Spleen (tissue), 11 donors: ENCODE data around the gene RNF224. TPM values are rescaled to one million over a fixed set of nuclear protein-coding genes. Genes with fewer than 3 reads are reported as not detected.

ENCODE experiments used
- DNase-seq: peaks from one replicate; pipeline ENCODE4 v3.0.0-alpha.2; 2020
- H3K27ac ChIP-seq, 8 donors: fragments of 200-600 bp; sonication (generic) in 7 of 8; 1 replicate in 4 of 8; 2 replicates in 4 of 8; pipeline versions ENCODE4 v1.5.0 to v1.8.0; 2016 to 2021; ENCODE audit warnings: inconsistent platforms in 4 of 8, mild to moderate bottlenecking in 4 of 8, moderate library complexity in 1 of 8
- H3K27me3 ChIP-seq, 7 donors: fragments of 200-600 bp; sonication (generic) in 6 of 7; replicated peaks in 1 of 7; 1 replicate in 4 of 7; 2 replicates in 3 of 7; pipeline versions ENCODE4 v1.5.0 to v1.8.0; 2016 to 2021; ENCODE audit warnings: inconsistent platforms in 3 of 7, mild to moderate bottlenecking in 1 of 7
- H3K36me3 ChIP-seq, 6 donors: fragments of 200-600 bp; sonication (generic) in 5 of 6; 1 replicate in 4 of 6; 2 replicates in 2 of 6; pipeline versions ENCODE4 v1.5.0 to v1.8.0; 2016 to 2021; ENCODE audit warnings: inconsistent platforms in 2 of 6
- H3K4me1 ChIP-seq, 6 donors: fragments of 200-600 bp; sonication (generic) in 5 of 6; 1 replicate in 3 of 6; 2 replicates in 3 of 6; pipeline versions ENCODE4 v1.5.0 to v1.8.0; 2016 to 2021; ENCODE audit warnings: inconsistent platforms in 3 of 6
- H3K4me3 ChIP-seq, 8 donors: fragments of 200-600 bp; sonication (generic) in 7 of 8; 1 replicate in 4 of 8; 2 replicates in 4 of 8; pipeline versions ENCODE4 v1.5.0 to v1.8.0; 2016 to 2021; ENCODE audit warnings: inconsistent platforms in 4 of 8, mild to moderate bottlenecking in 4 of 8, moderate library complexity in 2 of 8
- H3K9me3 ChIP-seq, 8 donors: fragments of 200-600 bp; sonication (generic) in 7 of 8; 1 replicate in 4 of 8; 2 replicates in 4 of 8; pipeline versions ENCODE4 v1.5.0 to v1.8.0; 2016 to 2021; ENCODE audit warnings: inconsistent platforms in 4 of 8
- POLR2A ChIP-seq, 3 donors: fragments of 450-650 bp; IDR thresholded peaks; one replicate each; pipeline ENCODE4 v1.5.1; 2017; ENCODE audit warnings: antibody characterized with exemption in 3 of 3, mild to moderate bottlenecking in 1 of 3
- POLR2AphosphoS5 ChIP-seq, 3 donors: sonication (generic); formaldehyde crosslinking; IDR thresholded peaks; one replicate each; pipeline ENCODE4 v1.5.1; 2017; ENCODE audit warnings: antibody characterized with exemption in 3 of 3
- WGBS, 5 donors: extraction: QIAGEN DNeasy Blood & Tissue Kit in 3 of 5; methylation state at CpG; one replicate each; pipeline versions ENCODE4 v1.1.5 to v1.1.7; 2013 to 2018; 5-methylcytosine and 5-hydroxymethylcytosine counted together
- intact Hi-C: fragments of 100-400 bp; cut with DNase I; formaldehyde crosslinking; loops from one replicate; pipeline ENCODE4 v1.15.0; 2023; ENCODE audit warnings: low total_unique reads
- polyA plus RNA-seq, 3 donors: library from polyadenylated mRNA; stranded (reverse); fragments of 200-250 nt; gene quantifications; one replicate each; pipeline ENCODE4 v1.2.1, GENCODE V29; 2013
- total RNA-seq, 7 donors: library from RNA; depleted of rRNA in 3 of 7; stranded (reverse); fragments of >200 nt in 3 of 7; fragmentation: NEBNext Ultra II Directional in 4 of 7; extraction: Animal tissue kit (Norgen Biotek cat#: 25700) in 4 of 7; gene quantifications; one replicate each; pipeline versions ENCODE4 v1.1.0 to v1.2.1, GENCODE V29; 2016 to 2021
- TF ChIP-seq, protein P1 (sequence below), 11 experiments: fragments of 200-600 bp in 7 of 11; fragments of 450-650 bp in 4 of 11; sonication (generic) in 4 of 11; IDR thresholded peaks in 8 of 11; conservative IDR thresholded peaks in 3 of 11; 1 replicate in 7 of 11; 2 replicates in 4 of 11; pipeline versions ENCODE4 v1.4.0 to v1.8.0; 2016 to 2021; ENCODE audit warnings: antibody characterized with exemption in 11 of 11, inconsistent platforms in 4 of 11, mild to moderate bottlenecking in 1 of 11
- donor health status: healthy with polysubstance abuse.
- donor health status: DM: no; HTN: no; CAD: no; lungs with moderate emphysema.
- donor health status: DM: no; HTN: no; CAD: no.
- donor health status: Bipolar disorder and iron deficiency.
- donor health status: healthy.
- donor health status: DM: no; HTN: no; CAD: no.
- donor health status: DM: yes; HTN: yes; CAD: no.

The RNF224 gene
- total and polyA plus RNA-seq, 10 donors = not detected

- H3K4me1 ChIP-seq = peaks cover 0 to 22% (median 11%) of the 10 kb centered on the region in 6 donors
- 70 to 81% (median 72%) methylated on average over 24 to 27 of the region's 27 CpGs for WGBS, 5 donors
- H3K36me3 ChIP-seq = no peaks in the 10 kb centered on the region
- intact Hi-C loops = no loop called here
- no peak overlapping the region for H3K4me3 ChIP-seq
- no peak for DNase-seq
- peaks cover 0 to 74% (median 41%) of the 10 kb centered on the region in 7 donors for H3K27me3 ChIP-seq
- no peaks in the 10 kb centered on the region for H3K9me3 ChIP-seq
- no peak for TF ChIP-seq POLR2A (IDR thresholded peaks at IDR 0.05)
- TF ChIP-seq, protein P1, sequence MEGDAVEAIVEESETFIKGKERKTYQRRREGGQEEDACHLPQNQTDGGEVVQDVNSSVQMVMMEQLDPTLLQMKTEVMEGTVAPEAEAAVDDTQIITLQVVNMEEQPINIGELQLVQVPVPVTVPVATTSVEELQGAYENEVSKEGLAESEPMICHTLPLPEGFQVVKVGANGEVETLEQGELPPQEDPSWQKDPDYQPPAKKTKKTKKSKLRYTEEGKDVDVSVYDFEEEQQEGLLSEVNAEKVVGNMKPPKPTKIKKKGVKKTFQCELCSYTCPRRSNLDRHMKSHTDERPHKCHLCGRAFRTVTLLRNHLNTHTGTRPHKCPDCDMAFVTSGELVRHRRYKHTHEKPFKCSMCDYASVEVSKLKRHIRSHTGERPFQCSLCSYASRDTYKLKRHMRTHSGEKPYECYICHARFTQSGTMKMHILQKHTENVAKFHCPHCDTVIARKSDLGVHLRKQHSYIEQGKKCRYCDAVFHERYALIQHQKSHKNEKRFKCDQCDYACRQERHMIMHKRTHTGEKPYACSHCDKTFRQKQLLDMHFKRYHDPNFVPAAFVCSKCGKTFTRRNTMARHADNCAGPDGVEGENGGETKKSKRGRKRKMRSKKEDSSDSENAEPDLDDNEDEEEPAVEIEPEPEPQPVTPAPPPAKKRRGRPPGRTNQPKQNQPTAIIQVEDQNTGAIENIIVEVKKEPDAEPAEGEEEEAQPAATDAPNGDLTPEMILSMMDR (IDR thresholded peaks at IDR 0.05 in 8 of 11, conservative IDR thresholded peaks at IDR 0.05 in 3 of 11) = no peak
- no peak for TF ChIP-seq POLR2AphosphoS5 (IDR thresholded peaks at IDR 0.05)
- no peak overlapping the region for H3K27ac ChIP-seq
Observed at GRCh38 chr9:137228968-137229896, 1.9 kb downstream of the RNF224 start.

- TF ChIP-seq POLR2A (IDR thresholded peaks at IDR 0.05) = no peak
- TF ChIP-seq, protein P1 (IDR thresholded peaks at IDR 0.05 in 8 of 11, conservative IDR thresholded peaks at IDR 0.05 in 3 of 11) = no peak
- no peak for TF ChIP-seq POLR2AphosphoS5 (IDR thresholded peaks at IDR 0.05)
- H3K4me3 ChIP-seq = no peak overlapping the region
- no peaks in the 10 kb centered on the region for H3K36me3 ChIP-seq
- DNase-seq = no peak
- H3K27me3 ChIP-seq = peaks cover 0 to 83% (median 45%) of the 10 kb centered on the region in 7 donors
- 45 to 67% (median 62%) methylated on average over 8 to 31 of the region's 31 CpGs for WGBS, 5 donors
- H3K27ac ChIP-seq = no peak overlapping the region
- intact Hi-C loops = no loop called here
- H3K9me3 ChIP-seq = no peaks in the 10 kb centered on the region
- H3K4me1 ChIP-seq = peaks cover 0 to 22% (median 14%) of the 10 kb centered on the region in 6 donors
Observed at GRCh38 chr9:137229903-137230704, 2.8 kb downstream of the RNF224 start.

DNA sequence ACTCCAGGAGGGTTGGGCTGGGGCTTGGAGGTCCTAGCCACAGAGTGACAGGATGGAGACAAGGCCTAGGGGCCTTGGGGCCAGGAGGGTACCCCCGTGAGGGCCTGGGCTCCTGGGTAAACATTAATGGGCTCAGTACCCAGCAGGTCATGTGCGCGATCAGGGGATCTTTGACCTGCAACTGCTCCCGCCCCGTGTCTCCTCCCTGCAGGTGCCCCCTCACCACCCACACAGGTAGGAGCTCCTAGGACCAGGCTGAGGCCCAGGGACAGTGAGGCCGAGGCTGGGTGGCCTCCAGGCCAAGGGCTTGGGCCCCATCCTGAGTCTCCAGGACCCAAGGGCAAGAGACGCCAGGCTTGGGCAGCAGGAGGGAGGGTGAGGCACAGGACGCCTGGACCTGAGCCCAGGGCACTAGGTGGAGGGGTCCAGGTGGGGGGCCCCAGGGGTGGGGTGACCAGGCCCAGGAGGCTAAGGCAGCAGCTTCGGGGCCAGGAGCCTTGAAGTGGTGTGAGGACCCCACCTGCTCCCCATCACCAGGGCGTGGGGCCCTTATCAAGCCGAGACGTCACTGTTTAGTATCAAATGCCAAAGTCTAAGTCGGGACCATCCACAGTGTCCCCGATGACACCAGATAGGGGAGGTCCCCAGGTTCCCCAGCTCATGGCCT is 3.5 kb downstream of the RNF224 start, which contains the start of gene SLC34A3:
TSS of gene SLC34A3 (plus strand) at position 197 of the 667 bp plus-strand sequence. CDS start 802 bp downstream, outside the sequence.
- no peak for DNase-seq
- no peak within 1 kb of the TSS for H3K27ac ChIP-seq
- H3K4me1 ChIP-seq = peaks cover 5 to 27% (median 22%) of the 10 kb centered on the region in 6 donors
- peaks cover 0 to 91% (median 45%) of the 10 kb centered on the region in 7 donors for H3K27me3 ChIP-seq
- no peaks in the 10 kb centered on the region for H3K36me3 ChIP-seq
- intact Hi-C loops = no loop called here
- H3K4me3 ChIP-seq = no peak within 1 kb of the TSS
- TF ChIP-seq POLR2AphosphoS5 (IDR thresholded peaks at IDR 0.05) (no peak), POLR2A (IDR thresholded peaks at IDR 0.05) (no peak)
- TF ChIP-seq, protein P1 (IDR thresholded peaks at IDR 0.05 in 8 of 11, conservative IDR thresholded peaks at IDR 0.05 in 3 of 11) = no peak
- WGBS, 5 donors = 62 to 83% (median 76%) methylated on average over 9 to 14 of the region's 14 CpGs
- no peaks in the 10 kb centered on the region for H3K9me3 ChIP-seq
